Esophagus muscularis mucosa (tissue), 4 donors: ENCODE data around the gene ZWILCH.

Experiments
- CTCF ChIP-seq, 3 experiments: fragments of 200-600 bp in 2 of 3; fragments of 450-650 bp in 1 of 3; sonication (generic) in 2 of 3; IDR thresholded peaks; one replicate each; pipeline ENCODE4 v1.5.1; 2017 to 2019; ENCODE audit warnings: antibody characterized with exemption in 3 of 3, mild to moderate bottlenecking in 2 of 3, moderate library complexity in 1 of 3
- EP300 ChIP-seq: sonication (generic); formaldehyde crosslinking; IDR thresholded peaks from one replicate; pipeline ENCODE4 v1.6.1; 2017; ENCODE audit warnings: antibody characterized with exemption
- POLR2A ChIP-seq: fragments of 450-650 bp; IDR thresholded peaks from one replicate; pipeline ENCODE4 v1.6.1; 2017; ENCODE audit warnings: antibody characterized with exemption, moderate library complexity, mild to moderate bottlenecking, low read depth
- POLR2AphosphoS5 ChIP-seq, 2 donors: sonication (generic); formaldehyde crosslinking; IDR thresholded peaks; one replicate each; pipeline ENCODE4 v1.6.1; 2017; ENCODE audit warnings: antibody characterized with exemption in 2 of 2

GRCh38 chr15:66524838-66525237, 19.7 kb downstream of the ZWILCH start:
- TF ChIP-seq POLR2AphosphoS5 (IDR thresholded peaks at IDR 0.05) (no peak), CTCF (IDR thresholded peaks at IDR 0.05) (no peak), POLR2A (no peak), EP300 (no peak)
